Measurements from ENCODE around the gene OPA3.

GRCh38 chr19:45593520-45593919 is 8.9 kb upstream of the OPA3 start:
- TF ChIP-seq POLR2A (IDR thresholded peaks at IDR 0.05) (no peak), POLR2AphosphoS5 (IDR thresholded peaks at IDR 0.05) (no peak), EP300 (IDR thresholded peaks at IDR 0.05) (no peak)

Measured in stomach (tissue), 4 donors.